ENCODE results near the gene RIMBP2.

Gene RIMBP2

GRCh38 chr12:130517588-130517987, 198.5 kb downstream of the RIMBP2 start:
- FAIRE-seq (no peak), DNase-seq (ENCODE audit: low spot score) (no peak)

GRCh38 chr12:130514149-130514551, 201.9 kb downstream of the RIMBP2 start:
- no peak for FAIRE-seq

GRCh38 chr12:130513556-130513955, 202.5 kb downstream of the RIMBP2 start:
- no peak for DNase-seq (ENCODE audit: low spot score)
- FAIRE-seq = no peak

More at GRCh38 chr12:130514149-130514551, 201.9 kb downstream of the RIMBP2 start:
- no peak for DNase-seq (ENCODE audit: low spot score)

GRCh38 chr12:130511285-130511684, 204.8 kb downstream of the RIMBP2 start:
- DNase-seq (ENCODE audit: low spot score) (no peak), FAIRE-seq (no peak)

GRCh38 chr12:130509454-130509853, 206.6 kb downstream of the RIMBP2 start:
- FAIRE-seq = no peak
- no peak for DNase-seq (ENCODE audit: low spot score)

GRCh38 chr12:130508847-130509246, 207.3 kb downstream of the RIMBP2 start:
- DNase-seq (ENCODE audit: low spot score) (no peak), FAIRE-seq (no peak)

- DNase-seq (ENCODE audit: low spot score) (no peak), FAIRE-seq (no peak)
Measured at GRCh38 chr12:130508318-130508717, 207.8 kb downstream of the RIMBP2 start.

- DNase-seq (ENCODE audit: low spot score) (no peak), FAIRE-seq (no peak)
Measured at GRCh38 chr12:130506844-130507243, 209.3 kb downstream of the RIMBP2 start.

- no peak for FAIRE-seq
- no peak for DNase-seq (ENCODE audit: low spot score)
Measured at GRCh38 chr12:130504840-130505175, 211.3 kb downstream of the RIMBP2 start.

GRCh38 chr12:130504110-130504839, 211.8 kb downstream of the RIMBP2 start:
- DNase-seq (ENCODE audit: low spot score) (no peak), FAIRE-seq (no peak)

- DNase-seq (ENCODE audit: low spot score) = no peak
- FAIRE-seq = no peak
Measured at GRCh38 chr12:130501821-130502220, 214.3 kb downstream of the RIMBP2 start.

GRCh38 chr12:130500835-130501330, 215.2 kb downstream of the RIMBP2 start:
- FAIRE-seq (no peak), DNase-seq (ENCODE audit: low spot score) (no peak)

- FAIRE-seq = no peak
- no peak for DNase-seq (ENCODE audit: low spot score)
Measured at GRCh38 chr12:130499474-130499873, 216.6 kb downstream of the RIMBP2 start.

- no peak for DNase-seq (ENCODE audit: low spot score)
- FAIRE-seq = no peak
Measured at GRCh38 chr12:130498589-130499385, 217.3 kb downstream of the RIMBP2 start.

GRCh38 chr12:130497991-130498390, 218.1 kb downstream of the RIMBP2 start:
- no peak for DNase-seq (ENCODE audit: low spot score)
- FAIRE-seq = no peak

GRCh38 chr12:130497321-130497720, 218.8 kb downstream of the RIMBP2 start:
- no peak for DNase-seq (ENCODE audit: low spot score)
- no peak for FAIRE-seq

- DNase-seq (ENCODE audit: low spot score) (no peak), FAIRE-seq (no peak)
Measured at GRCh38 chr12:130496516-130497120, 219.5 kb downstream of the RIMBP2 start.

GRCh38 chr12:130495156-130495555, 220.9 kb downstream of the RIMBP2 start:
- FAIRE-seq (no peak), DNase-seq (ENCODE audit: low spot score) (no peak)

- DNase-seq (ENCODE audit: low spot score) (no peak), FAIRE-seq (no peak)
Measured at GRCh38 chr12:130494736-130495135, 221.4 kb downstream of the RIMBP2 start.

- FAIRE-seq = no peak
- no peak for DNase-seq (ENCODE audit: low spot score)
Measured at GRCh38 chr12:130493951-130494350, 222.1 kb downstream of the RIMBP2 start.

GRCh38 chr12:130491421-130492357, 224.4 kb downstream of the RIMBP2 start:
- FAIRE-seq = no peak
- DNase-seq (ENCODE audit: low spot score) = no peak
